Measurements from ENCODE around the gene P2RY4.
"Not testable (repeated sequence)": the region's sequence is repeated elsewhere in the genome, so short reads cannot be mapped to it uniquely, and the experiment has no call there.

P2RY4 gene

GRCh38 chrX:70243601-70244000 is 16.4 kb downstream of the P2RY4 start:
- DNase-seq (ENCODE audit: low spot score): peak; percentile 40

GRCh38 chrX:70241501-70241900 is 18.5 kb downstream of the P2RY4 start:
- no peak for DNase-seq (ENCODE audit: low spot score)

- DNase-seq (ENCODE audit: low spot score): no peak
Observed at GRCh38 chrX:70240751-70241150, 19.3 kb downstream of the P2RY4 start.

GRCh38 chrX:70234355-70234754 is 25.6 kb downstream of the P2RY4 start, which contains the start of gene AWAT1:
TSS of gene AWAT1 (plus strand) at chrX:70234655. CDS start at chrX:70234696, 41 bp downstream.
- DNase-seq (ENCODE audit: low spot score): no peak

- no peak for DNase-seq (ENCODE audit: low spot score)
Observed at GRCh38 chrX:70231666-70232065, 28.3 kb downstream of the P2RY4 start.

GRCh38 chrX:70226687-70227086 is 33.3 kb downstream of the P2RY4 start:
- no peak for DNase-seq (ENCODE audit: low spot score)

- DNase-seq (ENCODE audit: low spot score): no peak
Observed at GRCh38 chrX:70226048-70226447, 34.0 kb downstream of the P2RY4 start.

- DNase-seq (ENCODE audit: low spot score): no peak
Observed at GRCh38 chrX:70219938-70220764, 39.9 kb downstream of the P2RY4 start.

GRCh38 chrX:70209570-70209969 is 50.4 kb downstream of the P2RY4 start:
- DNase-seq (ENCODE audit: low spot score): not testable (repeated sequence)

GRCh38 chrX:70208479-70208878 is 51.5 kb downstream of the P2RY4 start:
- DNase-seq (ENCODE audit: low spot score): no peak

Data from RKO (cell line).